Heart right ventricle (tissue), 16 donors: ENCODE measurements around the gene SGO1. TPM values are rescaled to one million over a fixed set of nuclear protein-coding genes. Genes with fewer than 3 reads are reported as not detected.

Source experiments
- ATAC-seq, 8 donors: fragments of 200-7000 bp; cut with Tn5 transposase; one replicate each; pipeline ENCODE4 v1.9.1; 2020; ENCODE audit warnings: mild to moderate bottlenecking in 8 of 8, moderate library complexity in 8 of 8, moderate number of reproducible peaks in 1 of 8
- DNase-seq, 2 donors: peaks; one replicate each; pipeline ENCODE4 v3.0.0-alpha.2; 2020
- H3K27ac ChIP-seq, 10 donors: fragments of 200-600 bp; sonication (generic) in 2 of 10; one replicate each; pipeline versions ENCODE4 v1.5.0 to v1.8.0; 2020 to 2022; ENCODE audit warnings: mild to moderate bottlenecking in 3 of 10
- H3K27me3 ChIP-seq, 7 donors: fragments of 200-600 bp; one replicate each; pipeline ENCODE4 v1.8.0; 2021 to 2022; ENCODE audit warnings: mild to moderate bottlenecking in 2 of 7
- H3K36me3 ChIP-seq, 9 donors: fragments of 200-600 bp; sonication (generic) in 1 of 9; one replicate each; pipeline versions ENCODE4 v1.5.0 to v1.8.0; 2020 to 2022; ENCODE audit warnings: mild to moderate bottlenecking in 2 of 9
- H3K4me1 ChIP-seq, 9 donors: fragments of 200-600 bp; sonication (generic) in 1 of 9; one replicate each; pipeline versions ENCODE4 v1.5.0 to v1.8.0; 2020 to 2022; ENCODE audit warnings: mild to moderate bottlenecking in 4 of 9
- H3K4me3 ChIP-seq, 10 donors: fragments of 200-600 bp; sonication (generic) in 2 of 10; one replicate each; pipeline versions ENCODE4 v1.5.0 to v1.8.0; 2020 to 2022; ENCODE audit warnings: mild to moderate bottlenecking in 7 of 10, moderate library complexity in 2 of 10
- H3K9me3 ChIP-seq, 11 donors: fragments of 200-600 bp in 10 of 11; sonication (generic) in 2 of 11; one replicate each; pipeline versions ENCODE4 v1.5.0 to v1.8.0; 2013 to 2022; ENCODE audit warnings: mild to moderate bottlenecking in 2 of 11, control low read depth in 1 of 11, moderate library complexity in 1 of 11
- WGBS, 2 donors: extraction: QIAGEN DNeasy Blood & Tissue Kit; methylation state at CpG; one replicate each; pipeline ENCODE4 v1.1.7; 2013; ENCODE audit warnings: inconsistent platforms in 1 of 2; 5-methylcytosine and 5-hydroxymethylcytosine counted together
- intact Hi-C, 10 donors: fragments of 100-400 bp; cut with DNase I; formaldehyde crosslinking; loops; one replicate each; pipeline versions ENCODE4 v1.11.1 to v1.14.2; 2022
- polyA plus RNA-seq, 2 donors: library from polyadenylated mRNA; stranded (reverse); fragments of 200-250 nt; gene quantifications; one replicate each; pipeline ENCODE4 v1.2.3, GENCODE V29; 2013
- total RNA-seq, 10 donors: library from RNA; stranded (reverse); fragmentation: NEBNext Ultra II Directional in 3 of 10; extraction: Animal tissue kit (Norgen Biotek cat#: 25700) in 3 of 10; gene quantifications; one replicate each; pipeline versions ENCODE4 v1.2.1 to v1.2.4, GENCODE V29; 2021 to 2023
- TF ChIP-seq, protein P1 (sequence below), 9 donors: fragments of 200-600 bp; sonication (generic) in 2 of 9; IDR thresholded peaks; one replicate each; pipeline versions ENCODE4 v1.5.0 to v1.8.0; 2021 to 2022; ENCODE audit warnings: antibody characterized with exemption in 9 of 9, mild to moderate bottlenecking in 5 of 9, moderate library complexity in 1 of 9
- donor health status: Arrhythmogenic right ventricular cardiomyopathy.
- donor health status: ischemic (EF 13 %, LVEDD 7.1; RV severe dilation, severe dysfunction).
- donor health status: healthy with polysubstance abuse.
- donor health status: DM: no; HTN: yes; CAD: no.
- donor health status: DM: no; HTN: no; CAD: no.
- donor health status: ischemic (EF 25% LVEDD 6.9; RV normal size, moderate dysfunction).
- donor health status: ischemic (EF 25% LVEDD 5.7; RV mildly dilated, moderate dysfunction).
- donor health status: healthy.
- donor health status: DM: yes; HTN: yes; CAD: no.
- donor health status: Ischemic cardiomyopathy.
- donor health status: ischemic (EF 35%, LVEDD 5.7; RV mildly dilated, moderate dysfunction).
- donor health status: nonischemic (EF 11% LVEDD 7.7; RV severe dilation, severe dysfunction).
- donor health status: DM: yes; HTN: yes; CAD: no.
- donor health status: PGD.
- donor health status: ischemic (EF 29% LVEDD 5.4; RV normal size, mild dysfunction).
- donor health status: nonischemic (EF 23%, LVEDD 6.1; RV moderate dilation, normal function).

The SGO1 gene
- total and polyA plus RNA-seq, 12 donors: 0.04 to 2.2 (median 0.49) TPM; not detected in 5

DNA sequence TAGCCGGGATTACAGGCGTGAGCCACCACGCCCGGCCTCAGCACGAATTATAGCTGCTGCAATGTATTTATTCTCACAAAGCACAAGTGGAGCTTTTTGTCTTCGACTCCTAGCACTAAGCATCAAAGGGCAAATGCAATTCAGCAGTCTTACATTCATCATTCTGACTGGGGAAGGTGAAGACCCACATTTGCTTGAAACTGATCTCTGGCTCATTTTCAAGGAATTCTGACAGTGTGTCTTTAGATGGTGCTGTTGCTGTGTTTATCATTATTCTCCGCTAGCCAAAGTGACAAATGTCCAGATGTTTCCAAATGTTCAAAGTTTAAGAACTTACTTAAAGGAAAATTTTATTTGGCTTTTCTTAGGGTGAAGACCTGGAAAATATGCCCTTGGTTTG, 55.9 kb downstream of the SGO1 start:
- TF ChIP-seq, protein P1, sequence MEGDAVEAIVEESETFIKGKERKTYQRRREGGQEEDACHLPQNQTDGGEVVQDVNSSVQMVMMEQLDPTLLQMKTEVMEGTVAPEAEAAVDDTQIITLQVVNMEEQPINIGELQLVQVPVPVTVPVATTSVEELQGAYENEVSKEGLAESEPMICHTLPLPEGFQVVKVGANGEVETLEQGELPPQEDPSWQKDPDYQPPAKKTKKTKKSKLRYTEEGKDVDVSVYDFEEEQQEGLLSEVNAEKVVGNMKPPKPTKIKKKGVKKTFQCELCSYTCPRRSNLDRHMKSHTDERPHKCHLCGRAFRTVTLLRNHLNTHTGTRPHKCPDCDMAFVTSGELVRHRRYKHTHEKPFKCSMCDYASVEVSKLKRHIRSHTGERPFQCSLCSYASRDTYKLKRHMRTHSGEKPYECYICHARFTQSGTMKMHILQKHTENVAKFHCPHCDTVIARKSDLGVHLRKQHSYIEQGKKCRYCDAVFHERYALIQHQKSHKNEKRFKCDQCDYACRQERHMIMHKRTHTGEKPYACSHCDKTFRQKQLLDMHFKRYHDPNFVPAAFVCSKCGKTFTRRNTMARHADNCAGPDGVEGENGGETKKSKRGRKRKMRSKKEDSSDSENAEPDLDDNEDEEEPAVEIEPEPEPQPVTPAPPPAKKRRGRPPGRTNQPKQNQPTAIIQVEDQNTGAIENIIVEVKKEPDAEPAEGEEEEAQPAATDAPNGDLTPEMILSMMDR (IDR thresholded peaks at IDR 0.05): peak in 4 of 9 donors; percentile 21 to 46 (median 39)
- Histone ChIP-seq H3K4me1 (peaks cover 0 to 18% (median 4%) of the 10 kb centered on the region in 9 donors), H3K4me3 (no peak overlapping the region), H3K27me3 (no peaks in the 10 kb centered on the region), H3K27ac (peak overlapping the region in 1 of 10 donors; percentile 12), H3K9me3 (no peaks in the 10 kb centered on the region), H3K36me3 (peaks cover 0 to 78% (median 6%) of the 10 kb centered on the region in 9 donors)
- ATAC-seq: peak in 2 of 8 donors; percentile 37 to 52
- DNase-seq: no peak
- intact Hi-C loops: loop anchor here in 1 of 10 donors (5.0 kb wide), 1 partner anchor 88 kb away; the partner anchor contains the start of gene KAT2B
- WGBS, 2 donors: 78 to 79% methylated on average over 7 of the region's 7 CpGs

DNA sequence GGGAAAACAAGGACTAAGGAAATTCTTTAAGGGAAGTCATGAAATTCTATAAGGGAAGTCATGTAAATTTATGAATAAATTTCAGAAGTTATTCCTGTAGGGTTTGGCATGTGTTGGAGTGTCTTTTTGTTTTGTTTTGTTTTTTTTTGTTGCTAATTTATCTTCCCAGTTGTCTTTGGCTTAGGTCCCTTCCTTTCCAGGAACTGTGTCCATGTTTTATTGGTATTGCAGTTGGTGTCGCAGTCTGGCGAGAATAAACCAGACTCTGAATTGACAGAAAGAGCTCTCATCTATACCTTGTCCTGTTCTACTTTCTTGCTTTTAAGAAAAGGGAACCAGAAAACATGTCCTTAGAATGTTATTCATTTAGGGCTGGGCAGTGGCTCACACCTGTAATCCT, 57.6 kb downstream of the SGO1 start:
- DNase-seq: peak in 1 of 2 donors; percentile 12
- peak in 1 of 8 donors; percentile 40 for ATAC-seq
- Histone ChIP-seq H3K36me3 (peaks cover 0 to 86% (median 9%) of the 10 kb centered on the region in 9 donors), H3K27me3 (no peaks in the 10 kb centered on the region), H3K27ac (peak overlapping the region in 1 of 10 donors; percentile 6), H3K4me3 (no peak overlapping the region), H3K9me3 (no peaks in the 10 kb centered on the region), H3K4me1 (peaks cover 0 to 18% (median 4%) of the 10 kb centered on the region in 9 donors)
- TF ChIP-seq, protein P1 (IDR thresholded peaks at IDR 0.05): no peak
- WGBS, 2 donors: 37 to 50% methylated on average over 2 of the region's 2 CpGs
- intact Hi-C loops: no loop called here

DNA sequence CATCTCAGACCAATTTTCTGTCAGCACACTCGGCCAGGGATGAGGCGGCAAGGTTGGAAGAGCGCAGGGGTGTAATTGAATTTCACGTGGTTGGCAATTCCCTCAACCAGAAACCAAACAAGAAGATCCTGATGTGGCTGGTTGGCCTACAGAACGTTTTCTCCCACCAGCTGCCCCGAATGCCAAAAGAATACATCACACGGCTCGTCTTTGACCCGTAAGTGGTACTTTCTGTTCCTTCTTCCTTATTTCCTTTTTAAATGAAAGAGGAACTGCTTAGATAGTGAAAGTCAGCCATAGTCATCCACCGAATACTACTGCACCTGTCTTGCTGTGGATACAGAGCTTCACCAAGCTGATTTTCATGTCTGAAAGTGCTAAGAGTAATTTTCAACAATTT, 60.1 kb downstream of the SGO1 start:
- Histone ChIP-seq H3K4me3 (no peak overlapping the region), H3K4me1 (peaks cover 0 to 18% (median 4%) of the 10 kb centered on the region in 9 donors), H3K9me3 (no peaks in the 10 kb centered on the region), H3K27ac (peak overlapping the region in 1 of 10 donors; percentile 19), H3K27me3 (no peaks in the 10 kb centered on the region), H3K36me3 (peaks cover 0 to 86% (median 16%) of the 10 kb centered on the region in 9 donors)
- ATAC-seq (peak in 3 of 8 donors; percentile 34 to 42 (median 35)), DNase-seq (no peak)
- TF ChIP-seq, protein P1 (IDR thresholded peaks at IDR 0.05): no peak
- intact Hi-C loops: no loop called here
- 87% methylated on average over 10 of the region's 10 CpGs for WGBS, 2 donors

DNA sequence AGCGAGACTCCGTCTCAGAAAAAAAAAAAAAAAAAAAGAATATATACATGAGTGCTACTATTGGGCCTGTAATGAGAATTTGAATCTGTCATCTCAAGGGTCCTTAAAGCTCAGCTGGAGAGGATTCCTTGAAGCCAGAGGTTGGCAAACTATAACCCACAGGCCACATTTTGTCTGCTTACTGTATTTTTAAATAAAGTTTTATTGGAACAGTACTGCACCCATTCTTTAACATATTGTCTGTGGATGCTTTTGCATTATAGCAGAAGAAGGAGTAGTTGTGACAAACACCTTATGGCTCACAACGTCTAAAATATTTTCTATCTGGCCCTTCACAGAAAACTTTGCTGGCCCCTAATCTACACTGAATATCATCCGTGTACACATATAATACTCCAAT, 60.7 kb downstream of the SGO1 start:
- Histone ChIP-seq H3K36me3 (peaks cover 0 to 92% (median 20%) of the 10 kb centered on the region in 9 donors), H3K27ac (peak overlapping the region in 1 of 10 donors; percentile 19), H3K27me3 (no peaks in the 10 kb centered on the region), H3K9me3 (no peaks in the 10 kb centered on the region), H3K4me3 (no peak overlapping the region), H3K4me1 (peaks cover 0 to 16% (median 4%) of the 10 kb centered on the region in 9 donors)
- intact Hi-C loops: no loop called here
- DNase-seq (no peak), ATAC-seq (no peak)
- TF ChIP-seq, protein P1 (IDR thresholded peaks at IDR 0.05): no peak
- 98% methylated on average over 4 of the region's 4 CpGs for WGBS, 2 donors
